ENCODE results near the gene PARD6G.

The PARD6G gene

GRCh38 chr18:80112624-80113248 lies 134.6 kb downstream of the PARD6G start:
- Histone ChIP-seq H3K9me2 (replicated peaks; ENCODE audit: control insufficient read depth, low read length) (no peaks in the 10 kb centered on the region), H3F3A (ENCODE audit: control insufficient read depth, insufficient read depth) (peaks cover 10% of the 10 kb centered on the region), H3K4me3 (ENCODE audit: low read length) (no peak overlapping the region), H3K9me3 (ENCODE audit: control insufficient read depth, insufficient read depth, low read length) (peaks cover 6% of the 10 kb centered on the region; the same call in 1 of the 2 replicates), H3K4me1 (ENCODE audit: control insufficient read depth, low read length) (peaks cover 49% of the 10 kb centered on the region), H3K4me2 (ENCODE audit: low read length) (0 out of 2 replicates have a peak overlapping the region, but pooled peaks have one; percentile 5), H3K36me3 (ENCODE audit: control insufficient read depth, low read length) (peaks cover 40% of the 10 kb centered on the region), H3K79me2 (ENCODE audit: control insufficient read depth, low read length) (peaks cover 81% of the 10 kb centered on the region), H4K20me1 (ENCODE audit: control insufficient read depth, insufficient read depth, low read depth, low read length) (peaks cover 21% of the 10 kb centered on the region), H3K27ac (ENCODE audit: low read depth, low read length) (no peak overlapping the region), H3K27me3 (ENCODE audit: control insufficient read depth, low read length) (no peaks in the 10 kb centered on the region)
- TF ChIP-seq EZH2phosphoT487 (IDR thresholded peaks at IDR 0.05; ENCODE audit: borderline replicate concordance, low read length) (no peak), CTCF (IDR thresholded peaks at IDR 0.05; ENCODE audit: low read depth, low read length, poor library complexity, severe bottlenecking) (no peak)

GRCh38 chr18:80109676-80110078 lies 137.6 kb downstream of the PARD6G start:
- H3K36me3 ChIP-seq (ENCODE audit: control insufficient read depth, low read length), result peaks cover 32% of the 10 kb centered on the region

GRCh38 chr18:80108739-80109675 lies 138.3 kb downstream of the PARD6G start, which contains the start of gene ADNP2:
ADNP2 (plus strand) TSS chr18:80109262; CDS start chr18:80117543, 8,281 bp downstream.
- TF ChIP-seq EZH2phosphoT487 (IDR thresholded peaks at IDR 0.05; ENCODE audit: borderline replicate concordance, low read length), result no peak
- no peak for TF ChIP-seq CTCF (IDR thresholded peaks at IDR 0.05; ENCODE audit: low read depth, low read length, poor library complexity, severe bottlenecking)

More at GRCh38 chr18:80109676-80110078, 137.6 kb downstream of the PARD6G start:
- H3K27ac ChIP-seq (ENCODE audit: low read depth, low read length), result no peak overlapping the region
- H3F3A ChIP-seq (ENCODE audit: control insufficient read depth, insufficient read depth), result peaks cover 13% of the 10 kb centered on the region
- H3K9me3 ChIP-seq (ENCODE audit: control insufficient read depth, insufficient read depth, low read length), result peaks cover 6% of the 10 kb centered on the region; the same call in 1 of the 2 replicates
- H3K79me2 ChIP-seq (ENCODE audit: control insufficient read depth, low read length), result peaks cover 52% of the 10 kb centered on the region
- no peaks in the 10 kb centered on the region for H3K27me3 ChIP-seq (ENCODE audit: control insufficient read depth, low read length)
- H3K4me1 ChIP-seq (ENCODE audit: control insufficient read depth, low read length), result peaks cover 45% of the 10 kb centered on the region
- no peak for TF ChIP-seq EZH2phosphoT487 (IDR thresholded peaks at IDR 0.05; ENCODE audit: borderline replicate concordance, low read length)
- no peak for TF ChIP-seq CTCF (IDR thresholded peaks at IDR 0.05; ENCODE audit: low read depth, low read length, poor library complexity, severe bottlenecking)
- peak overlapping the region; percentile 85 for H3K4me3 ChIP-seq (ENCODE audit: low read length)
- H4K20me1 ChIP-seq (ENCODE audit: control insufficient read depth, insufficient read depth, low read depth, low read length), result peaks cover 13% of the 10 kb centered on the region
- peak overlapping the region; percentile 86 for H3K4me2 ChIP-seq (ENCODE audit: low read length)
- no peaks in the 10 kb centered on the region for H3K9me2 ChIP-seq (replicated peaks; ENCODE audit: control insufficient read depth, low read length)

More at GRCh38 chr18:80108739-80109675, 138.3 kb downstream of the PARD6G start, which contains the start of gene ADNP2:
- Histone ChIP-seq H3K9me3 (ENCODE audit: control insufficient read depth, insufficient read depth, low read length) (peaks cover 6% of the 10 kb centered on the region; the same call in 1 of the 2 replicates), H3F3A (ENCODE audit: control insufficient read depth, insufficient read depth) (peaks cover 13% of the 10 kb centered on the region), H3K4me3 (ENCODE audit: low read length) (peak within 1 kb of the TSS; percentile 85), H3K27ac (ENCODE audit: low read depth, low read length) (peak within 1 kb of the TSS; percentile 50), H3K4me2 (ENCODE audit: low read length) (peak within 1 kb of the TSS; percentile 86), H3K9me2 (replicated peaks; ENCODE audit: control insufficient read depth, low read length) (no peaks in the 10 kb centered on the region), H4K20me1 (ENCODE audit: control insufficient read depth, insufficient read depth, low read depth, low read length) (peaks cover 13% of the 10 kb centered on the region), H3K27me3 (ENCODE audit: control insufficient read depth, low read length) (no peaks in the 10 kb centered on the region), H3K36me3 (ENCODE audit: control insufficient read depth, low read length) (peaks cover 32% of the 10 kb centered on the region), H3K4me1 (ENCODE audit: control insufficient read depth, low read length) (peaks cover 40% of the 10 kb centered on the region), H3K79me2 (ENCODE audit: control insufficient read depth, low read length) (peaks cover 45% of the 10 kb centered on the region)
